HG02852 (cell line): ENCODE measurements around the gene COL4A2.

Experiments used
- ATAC-seq: cut with Tn5 transposase; IDR thresholded peaks from one replicate; pipeline ENCODE4 v1.9.1; 2021; ENCODE audit warnings: mild to moderate bottlenecking, moderate library complexity; ENCODE audit not compliant: unreplicated experiment

The COL4A2 gene

DNA sequence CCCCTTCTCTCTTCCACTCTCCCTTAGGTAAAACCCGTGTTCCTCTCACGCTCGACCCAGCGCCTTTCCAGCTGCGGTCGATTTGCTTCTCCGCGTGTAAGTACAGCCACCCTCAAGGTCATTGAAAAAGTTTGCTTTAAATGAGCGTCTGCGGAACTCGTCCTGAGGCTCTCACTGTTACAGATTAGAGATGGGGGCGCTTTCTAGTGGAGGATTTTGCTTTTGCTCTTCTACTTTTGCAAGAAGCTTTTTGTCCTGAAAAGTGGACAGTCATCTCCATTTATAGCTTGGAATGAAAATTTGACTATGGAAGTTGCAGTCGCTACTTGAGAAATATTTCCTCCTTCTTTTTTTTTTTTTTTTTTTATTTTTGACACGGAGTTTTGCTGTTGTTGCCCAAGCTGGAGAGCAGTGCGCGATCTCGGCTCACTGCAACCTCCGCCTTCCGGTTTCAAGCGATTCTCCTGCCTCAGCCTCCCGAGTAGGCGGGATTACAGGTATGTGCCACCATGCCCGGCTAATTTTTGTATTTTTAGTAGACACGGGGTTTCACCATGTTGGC lies 255.0 kb downstream of the COL4A2 start:
- no peak for ATAC-seq
